ENCODE data around the gene ZBTB7C.

Gene ZBTB7C

DNA sequence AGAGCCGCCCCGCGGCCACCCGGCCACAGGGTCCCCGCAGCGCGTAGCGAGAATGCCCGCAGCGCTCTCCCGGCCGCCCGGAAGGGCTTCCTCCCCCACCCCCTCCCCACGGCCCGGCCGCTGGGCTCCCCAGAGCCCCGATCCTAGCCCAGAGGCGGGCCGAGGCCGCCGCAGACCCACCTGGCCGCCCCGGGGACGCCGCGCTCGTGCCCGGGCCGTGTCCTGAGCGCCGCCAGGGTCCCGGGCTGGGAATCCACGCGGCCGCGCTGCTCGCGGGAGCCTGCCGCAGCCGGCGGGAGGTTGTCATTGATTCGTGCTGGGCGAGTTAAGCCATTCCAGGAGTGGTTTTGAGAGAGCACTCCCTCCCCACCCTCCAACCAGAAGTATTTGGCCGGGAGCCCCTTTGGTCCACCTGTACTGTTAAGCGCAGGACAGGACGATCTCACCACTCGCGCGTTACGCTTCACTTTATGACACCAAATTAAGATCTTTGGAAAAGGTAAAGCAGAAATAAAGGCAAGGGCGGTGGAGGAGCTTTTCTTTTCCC lies 272.3 kb downstream of the ZBTB7C start:
- Histone ChIP-seq H3K4me3 (ENCODE audit: low read length) (peak overlapping the region; percentile 49), H3K9ac (ENCODE audit: low read depth, low read length) (no peak overlapping the region), H3K9me3 (replicated peaks; ENCODE audit: low read length) (no peaks in the 10 kb centered on the region), H3K4me2 (ENCODE audit: low read length) (peak overlapping the region; percentile 66), H3K36me3 (ENCODE audit: insufficient read depth, low read length) (no peaks in the 10 kb centered on the region), H3K4me1 (ENCODE audit: control insufficient read depth, insufficient read depth, low read length) (no peaks in the 10 kb centered on the region), H3K27me3 (ENCODE audit: control insufficient read depth, insufficient read depth, low read length) (peaks cover 83% of the 10 kb centered on the region)

DNA sequence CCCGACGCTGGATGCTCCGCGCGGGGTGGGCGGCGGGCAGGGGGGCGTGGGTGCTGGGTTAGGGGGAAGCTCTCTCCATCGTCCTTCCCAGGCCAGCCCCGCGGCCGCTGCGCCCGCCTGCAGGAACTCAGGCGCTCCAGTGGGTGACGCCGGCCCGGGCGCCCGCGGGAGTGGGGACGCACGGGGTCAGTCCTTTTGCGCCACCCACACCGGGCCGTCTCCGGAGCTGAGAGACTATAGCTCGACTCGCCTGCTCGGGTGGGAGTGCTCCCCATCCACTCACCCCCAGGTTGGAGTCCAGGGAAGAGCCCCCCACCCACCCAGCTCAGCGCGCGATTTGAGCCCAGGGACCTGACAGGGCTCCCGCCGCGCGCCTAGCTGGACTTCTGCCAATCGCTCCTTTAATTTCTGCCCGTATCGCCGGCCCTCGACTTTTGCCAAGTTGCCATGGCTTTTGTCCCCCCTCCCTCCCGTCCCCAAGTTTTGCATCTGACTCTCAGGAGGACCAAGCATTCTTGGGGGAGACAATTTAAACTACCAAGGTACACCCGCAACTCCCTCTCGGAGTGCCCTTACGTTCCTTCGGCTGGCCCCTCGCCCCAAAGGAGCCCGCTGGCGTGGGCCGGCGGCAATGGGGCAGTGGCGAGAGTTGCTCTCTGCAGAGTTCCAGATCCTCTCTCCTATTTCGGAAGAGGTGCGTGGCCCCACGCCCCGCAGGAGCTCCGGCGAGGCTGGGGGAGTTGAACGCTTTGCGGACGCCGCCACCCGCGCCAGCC lies 272.9 kb downstream of the ZBTB7C start:
- Histone ChIP-seq H3K4me3 (ENCODE audit: low read length) (peak overlapping the region; percentile 49), H3K36me3 (ENCODE audit: insufficient read depth, low read length) (no peaks in the 10 kb centered on the region), H3K27me3 (ENCODE audit: control insufficient read depth, insufficient read depth, low read length) (peaks cover 86% of the 10 kb centered on the region), H3K4me2 (ENCODE audit: low read length) (peak overlapping the region; percentile 66), H3K9ac (ENCODE audit: low read depth, low read length) (no peak overlapping the region), H3K4me1 (ENCODE audit: control insufficient read depth, insufficient read depth, low read length) (no peaks in the 10 kb centered on the region), H3K9me3 (replicated peaks; ENCODE audit: low read length) (no peaks in the 10 kb centered on the region)

DNA sequence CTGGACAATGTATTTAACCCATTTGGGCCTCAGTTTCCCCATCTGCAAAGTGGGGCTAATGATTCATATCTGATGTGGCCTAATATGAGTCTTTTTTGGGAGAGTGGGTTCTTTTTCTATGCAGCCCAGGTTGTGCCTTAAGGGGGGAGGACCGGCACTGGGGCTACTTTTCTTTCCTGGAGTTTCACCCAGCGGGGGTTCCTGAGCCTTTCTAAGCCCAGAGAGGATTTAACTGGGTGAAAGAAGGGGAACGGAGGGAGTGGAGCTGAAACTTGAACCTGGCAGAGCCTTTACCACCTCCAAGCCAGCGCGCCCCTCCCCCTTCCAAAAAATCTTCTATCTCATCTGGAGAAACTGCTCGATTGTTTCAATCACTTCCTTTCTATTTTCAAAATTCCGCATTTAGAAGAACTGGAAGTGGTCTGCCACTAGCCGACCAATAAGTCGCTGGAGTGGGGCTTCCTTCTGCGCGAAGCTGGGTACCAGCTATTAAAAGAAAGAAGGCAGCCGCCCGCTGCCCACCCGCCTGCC lies 273.7 kb downstream of the ZBTB7C start:
- Histone ChIP-seq H3K4me1 (ENCODE audit: control insufficient read depth, insufficient read depth, low read length) (no peaks in the 10 kb centered on the region), H3K9ac (ENCODE audit: low read depth, low read length) (no peak overlapping the region), H3K4me3 (ENCODE audit: low read length) (no peak overlapping the region), H3K36me3 (ENCODE audit: insufficient read depth, low read length) (no peaks in the 10 kb centered on the region), H3K27me3 (ENCODE audit: control insufficient read depth, insufficient read depth, low read length) (peaks cover 88% of the 10 kb centered on the region), H3K9me3 (replicated peaks; ENCODE audit: low read length) (no peaks in the 10 kb centered on the region), H3K4me2 (ENCODE audit: low read length) (no peak overlapping the region)

DNA sequence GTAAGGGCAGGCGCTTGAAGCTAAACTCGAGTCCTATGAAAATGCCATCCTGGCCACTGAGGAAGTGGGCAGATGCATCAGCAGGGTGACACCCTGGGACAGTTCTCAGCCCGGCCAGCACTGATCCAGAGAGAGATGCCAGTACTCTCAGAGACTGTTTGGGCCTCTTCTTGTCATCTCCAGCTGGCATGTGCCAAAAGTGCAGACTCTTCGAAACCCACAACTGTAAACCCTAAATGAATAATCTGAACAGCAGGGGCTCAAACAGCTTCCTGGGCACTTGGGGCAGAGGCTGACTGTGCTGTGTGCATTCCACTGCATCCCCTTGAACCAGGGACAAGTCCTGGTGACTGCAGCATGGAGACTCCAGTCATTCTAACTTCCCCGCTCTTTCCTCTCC lies 274.6 kb downstream of the ZBTB7C start:
- no peak overlapping the region for H3K9ac ChIP-seq (ENCODE audit: low read depth, low read length)
- H3K4me1 ChIP-seq (ENCODE audit: control insufficient read depth, insufficient read depth, low read length), result no peaks in the 10 kb centered on the region
- no peak overlapping the region for H3K4me3 ChIP-seq (ENCODE audit: low read length)
- peaks cover 91% of the 10 kb centered on the region for H3K27me3 ChIP-seq (ENCODE audit: control insufficient read depth, insufficient read depth, low read length)
- no peaks in the 10 kb centered on the region for H3K36me3 ChIP-seq (ENCODE audit: insufficient read depth, low read length)
- H3K4me2 ChIP-seq (ENCODE audit: low read length), result no peak overlapping the region
- no peaks in the 10 kb centered on the region for H3K9me3 ChIP-seq (replicated peaks; ENCODE audit: low read length)

DNA sequence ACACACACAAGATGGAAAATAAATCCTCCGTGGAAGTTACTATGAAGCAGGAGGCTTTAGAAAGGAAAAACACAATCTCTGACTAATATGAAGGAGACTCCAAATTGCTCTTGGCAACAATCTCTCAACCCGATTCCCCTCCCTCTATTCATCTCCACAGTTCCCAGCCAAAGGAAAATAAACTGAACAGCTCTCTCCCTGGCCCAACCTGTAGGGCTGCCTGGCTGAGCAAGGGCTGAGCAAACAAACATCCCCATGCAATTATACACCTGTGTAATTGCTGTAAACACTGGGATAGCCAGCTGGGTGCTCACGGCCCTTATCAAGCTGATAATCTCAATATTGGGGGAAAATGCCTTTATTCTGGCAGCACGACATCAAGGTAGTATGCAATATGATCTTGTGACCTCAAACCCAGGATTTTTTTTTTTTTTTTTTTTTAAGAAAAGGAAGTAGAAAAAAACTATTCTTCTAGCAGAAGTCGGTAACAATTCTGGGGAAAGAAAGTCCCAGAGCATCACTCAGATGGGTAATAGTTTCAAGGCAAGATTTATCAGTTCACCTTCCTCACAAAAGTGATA lies 275.4 kb downstream of the ZBTB7C start:
- H3K36me3 ChIP-seq (ENCODE audit: insufficient read depth, low read length), result no peaks in the 10 kb centered on the region
- H3K4me1 ChIP-seq (ENCODE audit: control insufficient read depth, insufficient read depth, low read length), result no peaks in the 10 kb centered on the region
- H3K4me2 ChIP-seq (ENCODE audit: low read length), result no peak overlapping the region
- no peak overlapping the region for H3K9ac ChIP-seq (ENCODE audit: low read depth, low read length)
- H3K4me3 ChIP-seq (ENCODE audit: low read length), result no peak overlapping the region
- H3K9me3 ChIP-seq (replicated peaks; ENCODE audit: low read length), result no peaks in the 10 kb centered on the region
- peaks cover 91% of the 10 kb centered on the region for H3K27me3 ChIP-seq (ENCODE audit: control insufficient read depth, insufficient read depth, low read length)

DNA sequence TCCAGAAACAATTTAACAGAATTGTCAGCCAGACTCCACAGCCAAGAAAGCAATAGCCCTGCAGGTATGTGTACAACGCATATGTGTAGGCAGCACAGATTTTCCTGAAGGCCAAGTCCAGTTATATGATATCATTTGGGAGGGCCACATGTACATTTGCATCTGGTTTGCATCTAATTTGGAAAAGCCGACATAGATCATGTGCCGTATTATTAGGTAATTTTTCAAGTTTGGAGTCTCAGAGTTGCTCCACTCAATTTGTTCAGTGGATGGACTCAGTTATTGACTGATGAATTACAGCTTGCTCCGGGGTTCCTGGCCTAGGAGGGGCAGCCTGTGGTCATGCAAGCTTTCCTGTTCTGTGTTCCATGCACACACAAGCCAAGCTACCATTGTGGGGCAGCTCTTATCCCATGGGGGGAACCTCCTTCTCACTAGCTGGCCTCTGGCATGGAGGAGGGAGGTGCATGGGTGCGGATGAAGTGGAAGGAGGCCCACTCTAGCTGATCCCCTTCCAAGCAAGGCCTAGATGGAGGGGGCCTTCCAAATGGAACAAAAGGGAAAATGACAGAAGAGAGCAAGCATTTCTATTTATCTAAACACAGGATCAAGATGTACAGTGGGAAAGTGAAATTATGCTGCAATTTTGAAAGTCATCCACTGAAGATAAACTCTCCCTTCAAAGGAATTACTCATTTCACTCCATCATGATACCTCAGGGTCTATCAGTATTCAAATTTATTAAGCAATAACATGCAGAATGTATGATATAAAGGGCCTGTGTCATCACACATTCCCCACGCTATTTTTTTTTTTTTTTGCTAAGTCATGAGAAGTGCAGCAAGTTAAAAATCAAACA lies 276.2 kb downstream of the ZBTB7C start:
- no peaks in the 10 kb centered on the region for H3K9me3 ChIP-seq (replicated peaks; ENCODE audit: low read length)
- H3K4me3 ChIP-seq (ENCODE audit: low read length), result no peak overlapping the region
- H3K4me1 ChIP-seq (ENCODE audit: control insufficient read depth, insufficient read depth, low read length), result no peaks in the 10 kb centered on the region
- H3K27me3 ChIP-seq (ENCODE audit: control insufficient read depth, insufficient read depth, low read length), result peaks cover 91% of the 10 kb centered on the region
- no peak overlapping the region for H3K9ac ChIP-seq (ENCODE audit: low read depth, low read length)
- no peak overlapping the region for H3K4me2 ChIP-seq (ENCODE audit: low read length)
- no peaks in the 10 kb centered on the region for H3K36me3 ChIP-seq (ENCODE audit: insufficient read depth, low read length)

DNA sequence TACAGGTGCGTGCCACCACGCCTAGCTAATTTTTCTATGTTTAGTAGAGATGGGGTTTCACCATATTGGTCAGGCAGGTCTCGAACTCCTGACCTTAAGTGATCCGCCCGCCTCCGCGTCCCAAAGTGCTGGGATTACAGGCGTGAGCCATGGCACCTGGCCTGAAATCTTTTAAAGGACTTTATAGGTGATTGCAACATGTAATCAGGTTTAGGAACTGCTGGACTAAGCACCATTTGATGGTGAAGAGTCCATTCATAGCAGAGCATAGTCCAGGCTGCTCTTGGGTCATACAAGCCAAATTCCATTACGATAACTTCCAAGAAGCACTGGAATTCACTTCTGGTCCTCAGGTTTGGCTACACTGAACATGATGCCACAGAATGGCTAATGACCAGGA lies 278.1 kb downstream of the ZBTB7C start:
- no peak overlapping the region for H3K4me3 ChIP-seq (ENCODE audit: low read length)
- no peak overlapping the region for H3K4me2 ChIP-seq (ENCODE audit: low read length)
- no peaks in the 10 kb centered on the region for H3K4me1 ChIP-seq (ENCODE audit: control insufficient read depth, insufficient read depth, low read length)
- H3K36me3 ChIP-seq (ENCODE audit: insufficient read depth, low read length), result no peaks in the 10 kb centered on the region
- peaks cover 87% of the 10 kb centered on the region for H3K27me3 ChIP-seq (ENCODE audit: control insufficient read depth, insufficient read depth, low read length)
- no peak overlapping the region for H3K9ac ChIP-seq (ENCODE audit: low read depth, low read length)
- H3K9me3 ChIP-seq (replicated peaks; ENCODE audit: low read length), result no peaks in the 10 kb centered on the region

DNA sequence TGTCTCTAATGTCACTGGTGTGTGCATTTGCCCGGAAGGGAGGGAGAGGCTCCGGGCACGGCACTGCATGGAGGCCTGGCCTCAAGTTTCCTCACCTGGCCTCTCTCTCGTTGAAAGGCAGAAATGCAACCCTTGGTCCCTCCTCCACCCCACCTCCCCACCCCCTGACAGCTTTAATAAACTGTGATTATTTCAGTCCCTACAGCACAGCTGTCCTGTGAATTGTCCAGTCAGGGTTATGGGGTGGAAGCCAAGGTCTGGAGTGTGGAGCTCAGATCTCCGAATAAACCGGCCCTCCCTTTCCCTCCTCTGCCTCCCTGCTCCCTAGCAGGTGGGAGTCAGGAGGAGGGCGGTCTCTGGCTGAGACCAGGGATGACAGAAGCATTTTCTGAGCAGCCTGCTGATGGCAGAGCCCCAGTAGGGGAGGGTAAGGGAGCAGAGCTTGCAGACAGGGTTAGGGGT lies 279.5 kb downstream of the ZBTB7C start:
- H3K4me3 ChIP-seq (ENCODE audit: low read length), result no peak overlapping the region
- H3K4me2 ChIP-seq (ENCODE audit: low read length), result no peak overlapping the region
- no peaks in the 10 kb centered on the region for H3K4me1 ChIP-seq (ENCODE audit: control insufficient read depth, insufficient read depth, low read length)
- H3K9me3 ChIP-seq (replicated peaks; ENCODE audit: low read length), result no peaks in the 10 kb centered on the region
- no peaks in the 10 kb centered on the region for H3K36me3 ChIP-seq (ENCODE audit: insufficient read depth, low read length)
- no peak overlapping the region for H3K9ac ChIP-seq (ENCODE audit: low read depth, low read length)
- H3K27me3 ChIP-seq (ENCODE audit: control insufficient read depth, insufficient read depth, low read length), result peaks cover 84% of the 10 kb centered on the region

DNA sequence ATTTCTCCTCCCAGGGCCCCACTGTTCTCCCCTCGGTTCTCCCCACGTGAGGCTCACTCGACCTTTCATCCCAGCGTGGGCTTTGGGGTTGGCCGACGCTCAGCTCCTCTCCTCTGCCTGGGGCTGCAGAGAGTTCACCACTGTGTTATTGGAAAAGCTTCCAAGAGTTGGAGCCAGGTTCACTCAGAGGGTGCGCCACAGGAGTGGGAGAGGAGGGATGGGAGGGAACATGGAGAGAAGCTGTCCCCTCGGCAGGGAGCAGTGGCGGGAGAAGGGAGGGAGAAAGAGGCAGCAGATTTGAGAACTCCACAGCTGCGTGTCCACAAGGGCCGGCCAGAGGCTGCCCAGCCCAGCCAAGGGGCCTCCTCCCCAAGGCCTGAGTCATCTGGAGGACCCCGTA lies 281.6 kb downstream of the ZBTB7C start:
- no peak overlapping the region for H3K4me2 ChIP-seq (ENCODE audit: low read length)
- no peak overlapping the region for H3K4me3 ChIP-seq (ENCODE audit: low read length)
- H3K36me3 ChIP-seq (ENCODE audit: insufficient read depth, low read length), result no peaks in the 10 kb centered on the region
- no peaks in the 10 kb centered on the region for H3K4me1 ChIP-seq (ENCODE audit: control insufficient read depth, insufficient read depth, low read length)
- H3K27me3 ChIP-seq (ENCODE audit: control insufficient read depth, insufficient read depth, low read length), result peaks cover 83% of the 10 kb centered on the region
- H3K9me3 ChIP-seq (replicated peaks; ENCODE audit: low read length), result no peaks in the 10 kb centered on the region
- H3K9ac ChIP-seq (ENCODE audit: low read depth, low read length), result no peak overlapping the region

DNA sequence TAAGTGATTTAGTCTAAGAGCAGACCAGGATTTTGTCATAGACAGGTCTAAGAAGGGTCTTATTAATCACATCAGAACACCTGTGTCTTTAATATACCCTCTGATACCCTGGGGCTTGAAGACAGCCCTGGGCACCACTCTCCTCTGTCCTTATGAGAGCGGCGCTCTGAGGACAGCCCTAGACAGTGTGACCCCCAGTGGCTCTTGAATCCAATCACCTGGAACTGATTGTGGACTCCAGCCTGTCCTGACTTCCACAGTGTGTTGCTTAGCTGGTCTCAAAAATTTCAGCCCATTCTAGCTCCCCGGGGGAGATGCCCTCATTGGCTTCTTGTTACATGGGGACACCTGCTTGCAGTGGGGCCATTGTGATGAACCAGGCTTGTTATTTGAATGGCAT lies 282.9 kb downstream of the ZBTB7C start:
- Histone ChIP-seq H3K9me3 (replicated peaks; ENCODE audit: low read length) (no peaks in the 10 kb centered on the region), H3K36me3 (ENCODE audit: insufficient read depth, low read length) (no peaks in the 10 kb centered on the region), H3K4me1 (ENCODE audit: control insufficient read depth, insufficient read depth, low read length) (no peaks in the 10 kb centered on the region), H3K9ac (ENCODE audit: low read depth, low read length) (no peak overlapping the region), H3K4me3 (ENCODE audit: low read length) (no peak overlapping the region), H3K27me3 (ENCODE audit: control insufficient read depth, insufficient read depth, low read length) (peaks cover 82% of the 10 kb centered on the region), H3K4me2 (ENCODE audit: low read length) (no peak overlapping the region)

DNA sequence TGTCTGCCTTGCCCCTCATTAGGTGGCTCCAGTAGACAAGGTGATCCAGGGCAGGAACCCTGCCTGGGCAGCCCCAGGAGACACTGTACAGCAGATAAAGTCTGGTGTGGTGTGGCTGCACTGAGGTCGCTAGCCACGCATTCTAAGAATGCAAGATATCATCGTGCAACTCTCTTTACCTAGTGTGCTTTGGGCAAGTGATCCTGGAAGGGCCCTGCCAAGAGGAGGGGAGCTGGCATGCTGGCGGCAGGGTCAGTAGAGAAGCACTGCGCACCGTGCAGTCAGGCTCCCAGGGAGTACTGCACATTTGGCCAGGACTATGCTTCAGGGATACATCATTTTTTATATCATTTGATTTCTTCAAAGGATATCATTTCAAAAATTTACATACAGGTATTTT lies 283.5 kb downstream of the ZBTB7C start:
- H3K36me3 ChIP-seq (ENCODE audit: insufficient read depth, low read length), result no peaks in the 10 kb centered on the region

More for the DNA sequence above, 283.5 kb downstream of the ZBTB7C start:
- peaks cover 80% of the 10 kb centered on the region for H3K27me3 ChIP-seq (ENCODE audit: control insufficient read depth, insufficient read depth, low read length)
- H3K4me3 ChIP-seq (ENCODE audit: low read length), result no peak overlapping the region
- H3K9ac ChIP-seq (ENCODE audit: low read depth, low read length), result no peak overlapping the region
- H3K9me3 ChIP-seq (replicated peaks; ENCODE audit: low read length), result no peaks in the 10 kb centered on the region
- H3K4me2 ChIP-seq (ENCODE audit: low read length), result no peak overlapping the region
- no peaks in the 10 kb centered on the region for H3K4me1 ChIP-seq (ENCODE audit: control insufficient read depth, insufficient read depth, low read length)
